T47D (cell line): ENCODE data around the gene NKIRAS2.

Experiments
- DNase-seq, 2 experiments: peaks; one replicate each; pipeline versions ENCODE4 v3.0.0 to v3.0.0-alpha.2; 2011 to 2012; ENCODE audit warnings: low read depth in 1 of 2, low spot score in 1 of 2
- JUND ChIP-seq: IDR thresholded peaks from 2 replicates; pipeline ENCODE4 v1.6.1; 2012; ENCODE audit warnings: low read depth
- in situ Hi-C: cut with HindIII; loops from 2 replicates; pipeline ENCODE4 v1.10.0; 2016; ENCODE audit warnings: low sequenced_read_pairs, low pct_unique_long_range_greater_than_20kb

The NKIRAS2 gene

DNA sequence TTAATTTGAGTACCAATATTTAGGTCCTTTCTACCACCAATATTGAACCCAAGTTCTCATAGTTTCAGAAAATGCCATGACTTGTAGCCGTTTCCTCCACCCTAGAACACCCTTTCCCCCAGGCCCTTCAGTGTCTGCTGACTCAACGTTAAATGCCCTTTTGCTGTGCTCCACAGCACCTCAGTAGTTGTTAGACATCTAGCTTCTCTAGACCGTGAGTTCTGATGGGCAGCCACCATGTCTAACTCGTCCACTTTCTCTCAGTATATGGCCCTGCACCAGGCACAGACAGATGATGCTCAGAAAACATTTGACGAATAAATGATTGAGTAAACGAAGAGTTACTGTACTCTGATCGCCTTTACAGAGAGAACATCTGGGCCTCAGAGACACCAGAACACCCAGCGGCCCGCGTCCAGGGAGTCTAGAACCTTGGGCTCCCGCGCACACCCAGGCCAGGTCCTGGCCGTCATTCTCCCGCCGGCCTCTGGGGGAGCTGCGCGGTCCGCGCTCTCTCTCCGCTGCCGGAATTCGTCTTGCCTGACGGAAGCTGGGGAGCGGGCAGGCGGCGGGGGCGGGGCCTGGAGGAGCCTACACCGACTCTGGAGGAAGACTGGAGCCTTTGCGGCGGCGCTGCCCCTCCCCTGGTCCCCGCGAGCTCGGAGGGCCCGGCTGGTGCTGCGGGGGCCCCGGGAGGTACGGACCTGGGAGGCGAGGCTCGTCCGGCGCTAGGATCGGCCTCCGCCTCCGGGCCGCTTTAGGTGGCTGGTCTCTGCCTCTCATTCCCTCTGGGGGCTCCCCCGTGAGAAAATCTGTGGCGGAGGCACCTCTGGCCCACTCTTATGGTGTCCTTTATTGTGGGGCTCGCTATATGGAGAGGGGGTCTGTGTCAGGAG lies at the start of gene NKIRAS2:
Gene NKIRAS2 (plus strand): TSS at position 582 of the 896 bp plus-strand sequence. CDS start 1,488 bp downstream, outside the sequence.
- peak; percentile 95 to 98 for DNase-seq
- in situ Hi-C loops, result no loop called here
- no peak for TF ChIP-seq JUND

DNA sequence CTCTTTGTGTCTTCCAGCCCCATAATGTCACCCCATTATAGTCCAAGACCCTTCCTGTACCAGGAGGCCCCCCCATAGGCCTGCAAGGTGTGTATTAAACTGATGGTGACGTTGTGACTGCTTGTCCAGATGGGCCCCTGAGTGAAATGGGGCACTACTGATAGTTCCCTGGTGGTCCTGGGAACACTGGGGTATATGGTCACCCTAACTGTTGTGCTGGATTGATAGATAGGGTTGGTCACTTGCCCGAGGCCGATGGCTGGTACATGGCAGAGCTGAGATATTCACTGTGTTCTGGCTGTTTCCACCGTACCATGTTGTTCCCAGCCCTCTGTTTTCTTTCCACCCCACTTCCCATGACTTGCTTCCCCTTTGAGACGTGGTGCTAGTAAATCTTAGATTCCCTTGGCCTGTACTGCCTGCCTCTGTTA lies 49.0 kb upstream of the NKIRAS2 start:
- in situ Hi-C loops, result no loop called here
- DNase-seq, result no peak
- no peak for TF ChIP-seq JUND

DNA sequence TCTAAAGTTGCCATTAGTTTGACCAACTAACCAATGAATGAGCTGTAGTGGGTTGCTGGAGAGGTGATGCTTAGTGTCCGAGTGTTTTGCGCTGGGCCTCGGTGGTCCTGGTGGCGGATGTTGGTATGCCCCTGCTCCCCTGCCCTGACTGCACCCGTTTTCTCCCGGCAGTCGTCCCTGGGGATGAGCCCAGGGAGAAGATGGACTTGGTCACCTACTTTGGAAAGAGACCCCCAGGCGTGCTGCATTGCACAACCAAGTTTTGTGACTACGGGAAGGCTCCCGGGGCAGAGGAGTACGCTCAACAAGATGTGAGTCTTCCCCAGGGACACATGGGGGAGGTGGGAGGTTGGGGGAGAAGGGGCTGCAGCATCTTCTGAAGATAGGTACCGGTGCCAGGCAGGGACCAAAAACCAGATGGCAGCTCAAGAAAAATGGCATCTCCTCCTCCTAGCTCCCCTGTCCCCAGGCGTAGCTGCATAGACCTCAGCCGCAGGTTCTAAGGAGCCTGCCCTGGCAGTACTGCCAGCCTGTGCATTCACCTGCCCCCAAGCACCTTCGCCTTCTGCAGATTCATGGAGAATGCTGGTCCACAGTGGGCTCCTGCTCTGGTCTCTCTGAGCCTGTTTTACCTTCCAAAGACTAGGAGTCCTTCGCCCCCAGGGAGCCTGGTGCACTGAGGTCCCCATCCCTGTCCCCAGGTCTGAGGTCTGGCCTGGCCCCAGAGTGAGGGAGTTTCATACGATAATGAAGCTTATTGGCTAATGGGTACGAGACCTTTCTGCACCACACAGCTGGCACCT lies 48.0 kb upstream of the NKIRAS2 start:
- DNase-seq, result no peak
- in situ Hi-C loops, result no loop called here
- TF ChIP-seq JUND, result no peak

DNA sequence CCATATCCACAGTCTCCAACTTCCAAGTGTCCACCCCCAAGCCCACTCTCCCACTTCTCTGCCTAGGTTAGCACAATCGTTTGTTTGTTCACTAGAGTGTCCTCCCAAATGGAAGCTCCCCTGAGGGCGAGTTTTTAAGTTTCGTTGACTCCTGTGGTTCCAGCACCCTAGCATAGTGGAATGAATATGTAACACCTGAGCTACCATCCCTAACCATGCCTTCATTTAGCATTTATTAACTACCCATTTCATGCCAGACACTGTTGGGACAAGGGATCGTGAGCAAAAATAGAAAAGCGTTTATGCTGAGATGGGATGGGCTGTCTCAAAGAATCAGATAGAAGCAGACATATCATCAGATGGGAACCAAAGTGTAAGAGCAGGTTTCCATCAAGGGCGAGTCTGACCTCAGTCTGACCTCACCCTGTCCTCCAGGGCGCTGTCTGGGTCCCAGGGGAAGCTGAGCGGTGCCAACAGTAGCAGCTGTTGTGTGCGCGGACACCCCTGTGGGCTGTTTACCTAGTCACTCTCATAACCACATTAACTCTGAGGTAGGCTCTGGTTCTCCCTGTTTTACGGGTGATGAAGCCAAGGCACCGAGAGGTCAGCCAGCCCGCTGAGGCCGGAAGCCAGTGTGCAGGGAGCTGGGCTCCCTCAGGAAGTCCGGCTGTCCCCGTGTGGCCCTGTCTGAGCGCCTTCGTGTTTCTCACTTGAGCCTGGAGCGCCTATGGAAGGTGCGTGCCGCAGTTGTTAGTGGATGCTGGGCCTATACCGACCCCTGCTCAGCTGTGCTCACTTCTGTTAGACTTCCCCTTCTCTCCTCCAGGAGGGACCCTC lies 47.1 kb upstream of the NKIRAS2 start:
- peak; percentile 94 to 99 for DNase-seq
- in situ Hi-C loops, result no loop called here
- peak; percentile 82 for TF ChIP-seq JUND

DNA sequence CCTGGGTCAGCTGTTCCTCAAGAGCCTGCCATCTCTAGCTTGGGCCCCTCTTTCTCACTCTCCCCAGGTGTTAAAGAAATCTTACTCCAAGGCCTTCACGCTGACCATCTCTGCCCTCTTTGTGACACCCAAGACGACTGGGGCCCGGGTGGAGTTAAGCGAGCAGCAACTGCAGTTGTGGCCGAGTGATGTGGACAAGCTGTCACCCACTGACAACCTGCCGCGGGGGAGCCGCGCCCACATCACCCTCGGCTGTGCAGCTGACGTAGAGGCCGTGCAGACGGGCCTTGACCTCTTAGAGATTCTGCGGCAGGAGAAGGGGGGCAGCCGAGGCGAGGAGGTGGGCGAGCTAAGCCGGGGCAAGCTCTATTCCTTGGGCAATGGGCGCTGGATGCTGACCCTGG lies 46.5 kb upstream of the NKIRAS2 start:
- no peak for TF ChIP-seq JUND
- no peak for DNase-seq
- in situ Hi-C loops, result no loop called here

DNA sequence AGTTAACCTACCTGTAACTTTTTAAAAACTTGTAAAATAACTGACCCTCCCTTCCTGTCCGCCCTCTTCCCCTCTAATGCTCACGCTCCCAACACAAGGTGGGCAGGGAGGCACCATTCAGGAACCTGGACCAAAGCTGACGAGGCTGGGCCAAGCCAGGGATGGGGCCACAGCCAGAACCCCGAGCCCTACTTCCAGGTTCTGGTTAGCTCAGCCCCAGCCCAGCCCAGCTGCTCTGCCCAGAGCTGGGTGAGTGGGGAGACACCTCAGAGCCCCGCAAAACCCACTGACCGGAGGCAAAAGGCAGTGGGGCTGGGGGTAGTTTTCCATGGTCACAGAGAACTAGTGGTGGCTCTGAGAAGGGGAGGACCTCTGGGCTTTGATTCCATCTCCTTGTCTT lies 45.9 kb upstream of the NKIRAS2 start:
- no peak for DNase-seq
- no peak for TF ChIP-seq JUND
- in situ Hi-C loops, result no loop called here

DNA sequence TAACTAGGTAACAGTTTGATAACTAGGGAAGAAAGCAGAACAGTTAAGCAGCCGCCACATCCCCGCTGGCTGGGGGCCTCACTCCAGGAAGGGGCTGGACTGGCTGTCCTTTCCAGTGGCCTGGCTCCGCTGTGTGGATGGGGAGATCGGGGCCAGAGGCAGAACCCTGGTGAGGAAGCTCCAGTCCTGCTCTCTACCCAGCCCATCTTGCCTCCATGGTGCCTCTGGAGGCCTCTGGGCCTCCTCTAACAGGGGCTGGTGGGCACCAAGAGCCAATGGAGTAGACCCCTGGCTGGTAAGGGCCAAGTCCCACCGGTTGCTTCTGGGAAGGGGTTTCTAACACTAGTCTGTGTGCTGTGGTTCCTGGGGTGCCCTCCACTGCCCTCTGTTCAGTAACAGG lies 45.2 kb upstream of the NKIRAS2 start:
- DNase-seq, result no peak
- in situ Hi-C loops, result no loop called here
- no peak for TF ChIP-seq JUND

DNA sequence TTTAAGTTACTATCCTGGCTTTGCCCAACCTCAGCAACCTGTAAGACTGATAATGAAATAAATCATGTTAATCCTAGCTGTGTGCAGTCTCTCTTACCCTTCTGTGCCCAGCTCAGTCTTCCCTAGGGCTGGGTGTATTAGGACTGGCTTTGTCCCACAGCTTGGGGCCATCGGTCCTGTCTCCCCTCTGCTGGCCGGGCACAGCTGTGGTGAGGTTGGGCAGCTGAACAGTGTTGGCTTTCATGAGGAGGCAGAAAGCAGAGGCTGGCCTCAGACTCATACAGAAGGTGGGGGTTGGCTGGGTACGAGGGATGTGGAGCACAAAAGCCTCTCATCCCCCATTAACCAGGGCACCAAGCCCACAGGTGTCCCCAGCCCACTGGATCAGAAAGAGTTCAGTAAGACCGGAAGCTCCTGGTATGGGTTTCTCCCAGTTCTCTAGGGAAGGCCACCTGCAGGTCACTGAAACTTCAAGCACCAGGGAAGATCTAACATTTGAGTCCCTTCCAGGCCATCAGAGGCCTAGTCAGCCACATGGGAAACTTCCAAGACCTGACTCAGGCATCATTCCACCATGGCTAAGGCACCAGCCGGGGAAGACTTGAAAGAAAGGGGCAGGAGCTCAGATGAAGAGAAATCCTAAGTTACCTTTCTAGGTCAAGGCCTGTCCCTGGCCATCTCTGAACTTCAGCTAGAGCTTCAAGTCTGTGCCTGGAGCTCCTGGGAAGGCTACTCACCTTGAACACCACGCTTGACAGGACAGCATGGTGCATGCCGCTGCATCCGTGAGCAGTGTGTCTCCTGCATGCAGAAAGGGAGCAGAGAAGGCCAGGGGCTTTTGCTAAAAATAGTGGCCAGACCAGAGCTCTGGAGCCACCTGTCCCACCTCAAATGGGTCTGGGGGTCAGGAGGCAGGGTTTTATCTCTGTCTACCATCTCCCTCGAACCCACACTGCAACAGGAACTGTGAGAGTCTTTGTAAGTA lies 44.5 kb upstream of the NKIRAS2 start:
- no peak for DNase-seq
- in situ Hi-C loops, result no loop called here
- no peak for TF ChIP-seq JUND

DNA sequence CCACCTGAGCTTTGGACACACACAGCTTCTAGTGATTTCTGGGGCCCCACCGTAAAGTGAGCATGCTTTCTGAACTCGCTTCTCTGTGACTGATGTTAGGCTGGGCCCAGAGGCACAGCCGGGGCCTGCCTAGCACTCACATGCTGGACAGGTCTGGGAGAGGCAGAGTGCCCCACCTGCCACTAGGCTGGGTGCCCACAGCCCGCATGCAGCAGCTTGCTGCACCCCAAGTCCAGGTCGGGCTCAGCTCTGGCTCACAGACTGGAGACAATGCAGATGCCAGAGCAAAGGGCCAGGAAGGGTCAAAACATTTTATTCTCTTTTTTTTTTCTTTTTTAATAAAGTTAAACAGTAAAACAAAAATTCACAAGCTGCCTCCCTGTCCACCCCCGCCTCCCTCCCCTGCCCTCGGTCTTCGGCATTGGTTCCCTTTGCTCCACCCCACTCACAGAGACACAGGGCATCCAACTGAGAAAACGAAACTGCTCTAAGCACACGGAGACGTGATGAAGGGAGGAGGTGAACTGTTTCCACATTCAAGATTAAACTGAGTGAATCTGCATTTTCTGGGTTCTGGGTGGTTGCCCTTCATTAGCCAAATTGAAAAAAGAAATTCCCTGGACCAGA lies 43.6 kb upstream of the NKIRAS2 start:
- no peak for DNase-seq
- in situ Hi-C loops, result no loop called here
- TF ChIP-seq JUND, result no peak

DNA sequence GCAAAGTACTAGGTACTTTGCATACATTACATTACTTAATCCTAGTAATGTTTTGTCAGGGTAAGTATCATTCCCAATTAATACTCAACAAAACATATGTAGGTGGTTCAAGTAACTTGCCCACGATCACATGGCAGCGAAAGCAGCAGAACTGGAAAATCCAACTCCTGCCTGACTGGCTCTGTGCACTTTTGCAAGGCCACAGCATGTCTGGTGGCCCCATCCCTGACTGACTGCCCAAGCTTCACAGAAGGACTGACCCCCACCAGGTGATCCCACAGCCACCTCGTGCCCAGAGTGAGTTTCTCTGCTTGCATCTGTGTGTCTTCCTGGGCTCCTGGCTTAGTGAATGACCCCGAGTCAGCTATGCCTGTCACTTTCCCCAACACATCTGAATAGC lies 41.9 kb upstream of the NKIRAS2 start:
- no peak for TF ChIP-seq JUND
- DNase-seq, result peak; percentile 61 to 90
- in situ Hi-C loops, result no loop called here
